ENCODE results near the gene MPRIP.

MPRIP gene

GRCh38 chr17:17144916-17145665, 102.8 kb downstream of the MPRIP start:
- FAIRE-seq (no peak), DNase-seq (ENCODE audit: insufficient read length, low spot score) (no peak)
- TF ChIP-seq TAF1 (IDR thresholded peaks at IDR 0.05; ENCODE audit: low read depth, low read length) (no peak), POLR2AphosphoS5 (IDR thresholded peaks at IDR 0.05; ENCODE audit: low read depth, low read length) (no peak), PAX5 (IDR thresholded peaks at IDR 0.05; ENCODE audit: insufficient read depth, low read length, severe bottlenecking) (no peak), SPI1 (IDR thresholded peaks at IDR 0.05; ENCODE audit: low read depth, low read length) (no peak), POU2F2 (IDR thresholded peaks at IDR 0.05; ENCODE audit: low read depth, low read length) (no peak), POLR2A (IDR thresholded peaks at IDR 0.05; ENCODE audit: low read depth, low read length) (no peak)

- DNase-seq (ENCODE audit: insufficient read length, low spot score) = no peak
- TF ChIP-seq SPI1 (IDR thresholded peaks at IDR 0.05; ENCODE audit: low read depth, low read length) (no peak), POLR2A (IDR thresholded peaks at IDR 0.05; ENCODE audit: low read depth, low read length) (no peak), POU2F2 (IDR thresholded peaks at IDR 0.05; ENCODE audit: low read depth, low read length) (no peak), TAF1 (IDR thresholded peaks at IDR 0.05; ENCODE audit: low read depth, low read length) (no peak), PAX5 (IDR thresholded peaks at IDR 0.05; ENCODE audit: insufficient read depth, low read length, severe bottlenecking) (no peak)
- FAIRE-seq = no peak
Measured at GRCh38 chr17:17146786-17147406, 104.6 kb downstream of the MPRIP start.

- no peak for FAIRE-seq
- DNase-seq (ENCODE audit: insufficient read length, low spot score) = no peak
- TF ChIP-seq POU2F2 (IDR thresholded peaks at IDR 0.05; ENCODE audit: low read depth, low read length) (no peak), PAX5 (IDR thresholded peaks at IDR 0.05; ENCODE audit: insufficient read depth, low read length, severe bottlenecking) (no peak)
Measured at GRCh38 chr17:17147821-17148220, 105.6 kb downstream of the MPRIP start.

- DNase-seq (ENCODE audit: insufficient read length, low spot score) = no peak
- TF ChIP-seq POLR2A (IDR thresholded peaks at IDR 0.05; ENCODE audit: low read depth, low read length) (no peak), TAF1 (IDR thresholded peaks at IDR 0.05; ENCODE audit: low read depth, low read length) (no peak), POLR2AphosphoS5 (IDR thresholded peaks at IDR 0.05; ENCODE audit: low read depth, low read length) (no peak), PAX5 (IDR thresholded peaks at IDR 0.05; ENCODE audit: insufficient read depth, low read length, severe bottlenecking) (no peak), POU2F2 (IDR thresholded peaks at IDR 0.05; ENCODE audit: low read depth, low read length) (no peak), SPI1 (IDR thresholded peaks at IDR 0.05; ENCODE audit: low read depth, low read length) (no peak)
- FAIRE-seq = peak; percentile 81
Measured at GRCh38 chr17:17149520-17150447, 107.5 kb downstream of the MPRIP start.

GRCh38 chr17:17150448-17150800, 108.2 kb downstream of the MPRIP start:
- no peak for TF ChIP-seq PAX5 (IDR thresholded peaks at IDR 0.05; ENCODE audit: insufficient read depth, low read length, severe bottlenecking)
- DNase-seq (ENCODE audit: insufficient read length, low spot score) (no peak), FAIRE-seq (no peak)

- DNase-seq (ENCODE audit: insufficient read length, low spot score) = no peak
- TF ChIP-seq POU2F2 (IDR thresholded peaks at IDR 0.05; ENCODE audit: low read depth, low read length) (no peak), SPI1 (IDR thresholded peaks at IDR 0.05; ENCODE audit: low read depth, low read length) (no peak), PAX5 (IDR thresholded peaks at IDR 0.05; ENCODE audit: insufficient read depth, low read length, severe bottlenecking) (no peak), POLR2A (IDR thresholded peaks at IDR 0.05; ENCODE audit: low read depth, low read length) (no peak), TAF1 (IDR thresholded peaks at IDR 0.05; ENCODE audit: low read depth, low read length) (no peak), POLR2AphosphoS5 (IDR thresholded peaks at IDR 0.05; ENCODE audit: low read depth, low read length) (no peak)
- no peak for FAIRE-seq
Measured at GRCh38 chr17:17151055-17151454, 108.8 kb downstream of the MPRIP start.

- no peak for DNase-seq (ENCODE audit: insufficient read length, low spot score)
- FAIRE-seq = no peak
- no peak for TF ChIP-seq TAF1 (IDR thresholded peaks at IDR 0.05; ENCODE audit: low read depth, low read length)
- no peak for TF ChIP-seq PAX5 (IDR thresholded peaks at IDR 0.05; ENCODE audit: insufficient read depth, low read length, severe bottlenecking)
- no peak for TF ChIP-seq POLR2A (IDR thresholded peaks at IDR 0.05; ENCODE audit: low read depth, low read length)
- TF ChIP-seq SPI1 (IDR thresholded peaks at IDR 0.05; ENCODE audit: low read depth, low read length) = no peak
- TF ChIP-seq POLR2AphosphoS5 (IDR thresholded peaks at IDR 0.05; ENCODE audit: low read depth, low read length) = no peak
- no peak for TF ChIP-seq POU2F2 (IDR thresholded peaks at IDR 0.05; ENCODE audit: low read depth, low read length)
Measured at GRCh38 chr17:17151541-17151940, 109.3 kb downstream of the MPRIP start.

GRCh38 chr17:17151962-17152361, 109.7 kb downstream of the MPRIP start:
- no peak for FAIRE-seq
- no peak for DNase-seq (ENCODE audit: insufficient read length, low spot score)
- TF ChIP-seq POU2F2 (IDR thresholded peaks at IDR 0.05; ENCODE audit: low read depth, low read length) (no peak), TAF1 (IDR thresholded peaks at IDR 0.05; ENCODE audit: low read depth, low read length) (no peak)

- DNase-seq (ENCODE audit: insufficient read length, low spot score) (no peak), FAIRE-seq (no peak)
- TF ChIP-seq POU2F2 (IDR thresholded peaks at IDR 0.05; ENCODE audit: low read depth, low read length) (no peak), POLR2A (IDR thresholded peaks at IDR 0.05; ENCODE audit: low read depth, low read length) (no peak), SPI1 (IDR thresholded peaks at IDR 0.05; ENCODE audit: low read depth, low read length) (no peak), TAF1 (IDR thresholded peaks at IDR 0.05; ENCODE audit: low read depth, low read length) (no peak), POLR2AphosphoS5 (IDR thresholded peaks at IDR 0.05; ENCODE audit: low read depth, low read length) (no peak), PAX5 (IDR thresholded peaks at IDR 0.05; ENCODE audit: insufficient read depth, low read length, severe bottlenecking) (no peak)
Measured at GRCh38 chr17:17152385-17152784, 110.1 kb downstream of the MPRIP start.
